ENCODE measurements around the gene ASS1.

- TF ChIP-seq KLF10 (tag by site-specific recombination; IDR thresholded peaks at IDR 0.05), result no peak
- TF ChIP-seq, protein P1, sequence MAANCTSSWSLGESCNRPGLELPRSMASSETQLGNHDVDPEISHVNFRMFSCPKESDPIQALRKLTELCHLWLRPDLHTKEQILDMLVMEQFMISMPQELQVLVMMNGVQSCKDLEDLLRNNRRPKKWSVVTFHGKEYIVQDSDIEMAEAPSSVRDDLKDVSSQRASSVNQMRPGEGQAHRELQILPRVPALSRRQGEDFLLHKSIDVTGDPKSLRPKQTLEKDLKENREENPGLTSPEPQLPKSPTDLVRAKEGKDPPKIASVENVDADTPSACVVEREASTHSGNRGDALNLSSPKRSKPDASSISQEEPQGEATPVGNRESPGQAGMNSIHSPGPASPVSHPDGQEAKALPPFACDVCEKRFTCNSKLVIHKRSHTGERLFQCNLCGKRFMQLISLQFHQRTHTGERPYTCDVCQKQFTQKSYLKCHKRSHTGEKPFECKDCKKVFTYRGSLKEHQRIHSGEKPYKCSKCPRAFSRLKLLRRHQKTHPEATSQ (tag by site-specific recombination; IDR thresholded peaks at IDR 0.05), result no peak
- TF ChIP-seq, protein P2, sequence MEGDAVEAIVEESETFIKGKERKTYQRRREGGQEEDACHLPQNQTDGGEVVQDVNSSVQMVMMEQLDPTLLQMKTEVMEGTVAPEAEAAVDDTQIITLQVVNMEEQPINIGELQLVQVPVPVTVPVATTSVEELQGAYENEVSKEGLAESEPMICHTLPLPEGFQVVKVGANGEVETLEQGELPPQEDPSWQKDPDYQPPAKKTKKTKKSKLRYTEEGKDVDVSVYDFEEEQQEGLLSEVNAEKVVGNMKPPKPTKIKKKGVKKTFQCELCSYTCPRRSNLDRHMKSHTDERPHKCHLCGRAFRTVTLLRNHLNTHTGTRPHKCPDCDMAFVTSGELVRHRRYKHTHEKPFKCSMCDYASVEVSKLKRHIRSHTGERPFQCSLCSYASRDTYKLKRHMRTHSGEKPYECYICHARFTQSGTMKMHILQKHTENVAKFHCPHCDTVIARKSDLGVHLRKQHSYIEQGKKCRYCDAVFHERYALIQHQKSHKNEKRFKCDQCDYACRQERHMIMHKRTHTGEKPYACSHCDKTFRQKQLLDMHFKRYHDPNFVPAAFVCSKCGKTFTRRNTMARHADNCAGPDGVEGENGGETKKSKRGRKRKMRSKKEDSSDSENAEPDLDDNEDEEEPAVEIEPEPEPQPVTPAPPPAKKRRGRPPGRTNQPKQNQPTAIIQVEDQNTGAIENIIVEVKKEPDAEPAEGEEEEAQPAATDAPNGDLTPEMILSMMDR (tag by site-specific recombination; IDR thresholded peaks at IDR 0.05), result no peak
- no peak for TF ChIP-seq MEIS1 (CRISPR knock-in tag; IDR thresholded peaks at IDR 0.05; ENCODE audit: borderline replicate concordance)
- no peak for TF ChIP-seq ZSCAN23 (tag by site-specific recombination; IDR thresholded peaks at IDR 0.05)
- TF ChIP-seq ZNF354C (tag by site-specific recombination; IDR thresholded peaks at IDR 0.05; ENCODE audit: borderline replicate concordance, low read depth), result no peak
These were observed 91.2 kb downstream of the ASS1 start for GRCh38 chr9:130535818-130536521.
